Sigmoid colon (tissue), 4 donors: Measurements from ENCODE around the gene JHY.

Experiments used
- EP300 ChIP-seq, 4 donors: sonication (generic); formaldehyde crosslinking; IDR thresholded peaks; one replicate each; pipeline ENCODE4 v1.6.1; 2017; ENCODE audit warnings: antibody characterized with exemption in 4 of 4
- POLR2A ChIP-seq, 2 donors: fragments of 450-650 bp; IDR thresholded peaks; one replicate each; pipeline ENCODE4 v1.6.1; 2016; ENCODE audit warnings: antibody characterized with exemption in 2 of 2, mild to moderate bottlenecking in 2 of 2, moderate library complexity in 2 of 2
- POLR2AphosphoS5 ChIP-seq, 4 donors: sonication (generic); formaldehyde crosslinking; IDR thresholded peaks; one replicate each; pipeline ENCODE4 v1.6.1; 2017; ENCODE audit warnings: antibody characterized with exemption in 4 of 4
- TF ChIP-seq, protein P1 (sequence below), 4 experiments: fragments of 450-650 bp in 3 of 4; fragments of 200-600 bp in 1 of 4; IDR thresholded peaks; one replicate each; pipeline ENCODE4 v1.5.1; 2016 to 2019; ENCODE audit warnings: antibody characterized with exemption in 4 of 4, mild to moderate bottlenecking in 3 of 4, moderate library complexity in 2 of 4

DNA sequence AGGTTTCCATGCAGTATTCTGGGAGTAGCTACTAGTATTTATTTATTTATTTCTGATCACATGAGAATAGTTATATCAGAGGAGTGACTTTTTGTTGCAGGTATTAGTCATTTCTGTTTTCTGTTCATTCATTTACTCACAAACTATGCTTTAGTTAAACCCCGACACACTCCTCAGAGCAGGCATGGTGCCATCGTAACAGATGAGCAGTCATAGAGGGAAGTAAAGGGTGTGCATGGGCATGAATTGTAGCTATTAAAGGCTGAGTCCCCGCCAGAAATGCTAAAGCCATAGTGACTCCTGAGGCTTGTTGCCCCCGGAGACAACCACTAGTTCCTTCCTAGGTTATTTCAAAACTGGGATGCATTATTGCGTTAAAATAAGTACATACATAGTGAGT, 10.6 kb downstream of the JHY start:
- TF ChIP-seq POLR2A (IDR thresholded peaks at IDR 0.05) (no peak), POLR2AphosphoS5 (IDR thresholded peaks at IDR 0.05) (no peak), EP300 (IDR thresholded peaks at IDR 0.05) (no peak)
- TF ChIP-seq, protein P1, sequence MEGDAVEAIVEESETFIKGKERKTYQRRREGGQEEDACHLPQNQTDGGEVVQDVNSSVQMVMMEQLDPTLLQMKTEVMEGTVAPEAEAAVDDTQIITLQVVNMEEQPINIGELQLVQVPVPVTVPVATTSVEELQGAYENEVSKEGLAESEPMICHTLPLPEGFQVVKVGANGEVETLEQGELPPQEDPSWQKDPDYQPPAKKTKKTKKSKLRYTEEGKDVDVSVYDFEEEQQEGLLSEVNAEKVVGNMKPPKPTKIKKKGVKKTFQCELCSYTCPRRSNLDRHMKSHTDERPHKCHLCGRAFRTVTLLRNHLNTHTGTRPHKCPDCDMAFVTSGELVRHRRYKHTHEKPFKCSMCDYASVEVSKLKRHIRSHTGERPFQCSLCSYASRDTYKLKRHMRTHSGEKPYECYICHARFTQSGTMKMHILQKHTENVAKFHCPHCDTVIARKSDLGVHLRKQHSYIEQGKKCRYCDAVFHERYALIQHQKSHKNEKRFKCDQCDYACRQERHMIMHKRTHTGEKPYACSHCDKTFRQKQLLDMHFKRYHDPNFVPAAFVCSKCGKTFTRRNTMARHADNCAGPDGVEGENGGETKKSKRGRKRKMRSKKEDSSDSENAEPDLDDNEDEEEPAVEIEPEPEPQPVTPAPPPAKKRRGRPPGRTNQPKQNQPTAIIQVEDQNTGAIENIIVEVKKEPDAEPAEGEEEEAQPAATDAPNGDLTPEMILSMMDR (IDR thresholded peaks at IDR 0.05), result no peak
